BLaER1 (cell line): ENCODE measurements around the gene GDF7.
"Not testable (repeated sequence)": the region's sequence is repeated elsewhere in the genome, so short reads cannot be mapped to it uniquely, and the experiment has no call there.

Source experiments
- H3K27ac ChIP-seq: shearing (Covaris generic); formaldehyde crosslinking; 2 replicates; pipeline ENCODE4 v1.8.1; 2022
- H3K27me3 ChIP-seq: shearing (Covaris generic); formaldehyde crosslinking; 2 replicates; pipeline ENCODE4 v1.8.1; 2022
- H3K36me3 ChIP-seq: shearing (Covaris generic); formaldehyde crosslinking; 2 replicates; pipeline ENCODE4 v1.8.1; 2022
- H3K4me1 ChIP-seq: shearing (Covaris generic); formaldehyde crosslinking; 2 replicates; pipeline ENCODE4 v1.8.1; 2022
- H3K4me2 ChIP-seq: shearing (Covaris generic); formaldehyde crosslinking; 2 replicates; pipeline ENCODE4 v1.8.1; 2022
- H3K4me3 ChIP-seq: shearing (Covaris generic); formaldehyde crosslinking; 2 replicates; pipeline ENCODE4 v1.8.1; 2022
- H3K9ac ChIP-seq: shearing (Covaris generic); formaldehyde crosslinking; 2 replicates; pipeline ENCODE4 v1.8.1; 2022
- H3K9me3 ChIP-seq: shearing (Covaris generic); formaldehyde crosslinking; 2 replicates; pipeline ENCODE4 v1.8.1; 2022
- H4K20me1 ChIP-seq: shearing (Covaris generic); formaldehyde crosslinking; 2 replicates; pipeline ENCODE4 v1.8.1; 2022
- Cebpa-rat ChIP-seq: shearing (Covaris generic); IDR thresholded peaks from 2 replicates; pipeline ENCODE4 v1.8.1; 2022

GDF7 gene

GRCh38 chr2:20707601-20708000, 40.7 kb downstream of the GDF7 start:
- Histone ChIP-seq H3K4me1 (no peaks in the 10 kb centered on the region), H3K4me3 (no peak overlapping the region), H3K4me2 (no peak overlapping the region), H3K9me3 (peaks cover 11% of the 10 kb centered on the region; the same call in 1 of the 2 replicates), H4K20me1 (peaks cover 25% of the 10 kb centered on the region; the same call in 1 of the 2 replicates), H3K9ac (no peak overlapping the region), H3K36me3 (peaks cover 26% of the 10 kb centered on the region), H3K27me3 (no peaks in the 10 kb centered on the region), H3K27ac (no peak overlapping the region)
- no peak for TF ChIP-seq Cebpa-rat

DNA sequence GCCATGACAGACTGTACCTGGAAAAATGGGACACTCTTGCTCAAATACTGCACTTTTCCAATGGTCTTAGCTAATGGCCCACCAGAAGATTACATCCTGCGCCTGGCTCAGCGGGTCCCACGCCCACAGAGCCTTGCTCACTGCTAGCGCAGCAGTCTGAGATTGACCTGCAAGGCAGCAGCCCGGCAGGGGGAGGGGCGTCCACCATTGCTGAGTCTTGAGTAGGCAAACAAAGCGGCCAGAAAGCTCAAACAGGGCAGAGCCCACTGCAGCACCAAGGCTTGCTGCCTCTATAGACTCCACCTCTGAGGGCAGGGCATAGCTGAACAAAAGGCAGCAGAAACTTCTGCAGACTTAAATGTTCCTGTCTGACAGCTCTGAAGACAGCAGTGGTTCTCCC, 44.7 kb downstream of the GDF7 start:
- peaks cover 24% of the 10 kb centered on the region; the same call in 1 of the 2 replicates for H4K20me1 ChIP-seq
- not testable (repeated sequence) for H3K4me2 ChIP-seq, H3K4me3 ChIP-seq, H3K4me1 ChIP-seq, H3K27ac ChIP-seq, H3K27me3 ChIP-seq, H3K9ac ChIP-seq
- H3K9me3 ChIP-seq: peaks cover 11% of the 10 kb centered on the region; the same call in 1 of the 2 replicates
- peaks cover 28% of the 10 kb centered on the region for H3K36me3 ChIP-seq

- not testable (repeated sequence) for H3K4me3 ChIP-seq, H3K4me2 ChIP-seq, H3K4me1 ChIP-seq, H3K9ac ChIP-seq, H3K27ac ChIP-seq, H3K27me3 ChIP-seq, H4K20me1 ChIP-seq
- peaks cover 20% of the 10 kb centered on the region for H3K36me3 ChIP-seq
- H3K9me3 ChIP-seq: peaks cover 23% of the 10 kb centered on the region
These were observed 46.6 kb downstream of the GDF7 start for GRCh38 chr2:20713585-20713984.

DNA sequence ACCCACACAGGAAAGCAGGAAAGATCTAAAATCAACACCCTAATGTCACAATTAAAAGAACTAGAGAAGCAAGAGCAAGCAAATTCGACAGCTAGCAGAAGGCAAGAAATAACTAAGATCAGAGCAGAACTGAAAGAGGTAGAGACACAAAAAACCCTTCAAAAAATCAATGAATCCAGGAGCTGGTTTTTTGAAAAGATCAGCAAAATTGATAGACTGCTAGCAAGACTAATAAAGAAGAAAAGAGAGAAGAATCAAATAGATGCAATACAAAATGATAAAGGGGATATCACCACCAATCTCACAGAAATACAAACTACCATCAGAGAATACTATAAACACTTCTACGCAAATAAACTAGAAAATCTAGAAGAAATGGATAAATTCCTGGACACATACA, 47.5 kb downstream of the GDF7 start:
- H3K4me2 ChIP-seq, H3K4me1 ChIP-seq, H4K20me1 ChIP-seq, H3K9ac ChIP-seq, H3K27ac ChIP-seq, H3K4me3 ChIP-seq, H3K27me3 ChIP-seq: not testable (repeated sequence)
- peaks cover 23% of the 10 kb centered on the region for H3K9me3 ChIP-seq
- H3K36me3 ChIP-seq: peaks cover 20% of the 10 kb centered on the region

DNA sequence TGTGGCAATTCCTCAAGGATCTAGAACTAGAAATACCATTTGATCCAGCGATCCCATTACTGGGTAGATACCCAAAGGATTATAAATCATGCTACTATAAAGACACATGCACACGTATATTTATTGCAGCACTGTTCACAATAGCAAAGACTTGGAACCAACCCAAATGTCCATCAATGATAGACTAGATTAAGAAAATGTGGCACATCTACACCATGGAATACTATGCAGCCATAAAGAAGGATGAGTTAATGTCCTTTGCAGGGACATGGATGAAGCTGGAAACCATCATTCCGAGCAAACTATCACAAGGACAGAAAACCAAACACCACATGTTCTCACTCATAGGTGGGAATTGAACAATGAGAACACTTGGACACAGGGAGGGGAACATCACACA, 49.2 kb downstream of the GDF7 start:
- peaks cover 29% of the 10 kb centered on the region for H3K9me3 ChIP-seq
- not testable (repeated sequence) for H4K20me1 ChIP-seq, H3K27me3 ChIP-seq, H3K27ac ChIP-seq, H3K4me3 ChIP-seq, H3K9ac ChIP-seq, H3K4me1 ChIP-seq, H3K4me2 ChIP-seq
- H3K36me3 ChIP-seq: peaks cover 15% of the 10 kb centered on the region

DNA sequence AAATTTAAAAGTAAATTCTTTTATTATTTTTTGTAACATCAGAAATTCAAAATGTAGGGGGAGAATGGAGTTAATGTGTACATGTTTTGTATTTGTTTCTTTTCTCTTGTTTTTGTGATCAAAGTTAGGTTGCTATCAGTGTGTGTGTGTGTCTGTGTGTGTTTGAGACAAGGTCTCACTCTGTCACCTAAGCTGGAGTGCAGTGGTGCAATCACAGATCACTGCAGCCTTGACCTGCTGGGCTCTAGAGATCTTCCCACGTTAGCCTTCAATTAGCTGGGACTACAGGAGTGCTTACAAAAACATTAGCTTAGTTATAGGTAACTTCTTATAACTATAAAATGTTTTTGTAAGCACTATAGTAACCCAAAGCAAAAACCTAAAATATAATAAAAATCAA, 50.7 kb downstream of the GDF7 start:
- no peak overlapping the region for H3K9ac ChIP-seq
- no peak overlapping the region for H3K4me3 ChIP-seq
- TF ChIP-seq Cebpa-rat: no peak
- H3K27ac ChIP-seq: no peak overlapping the region
- H3K36me3 ChIP-seq: peaks cover 3% of the 10 kb centered on the region
- H3K4me1 ChIP-seq: no peaks in the 10 kb centered on the region
- H3K4me2 ChIP-seq: no peak overlapping the region
- H4K20me1 ChIP-seq: no peaks in the 10 kb centered on the region
- peaks cover 25% of the 10 kb centered on the region for H3K9me3 ChIP-seq
- no peaks in the 10 kb centered on the region for H3K27me3 ChIP-seq

DNA sequence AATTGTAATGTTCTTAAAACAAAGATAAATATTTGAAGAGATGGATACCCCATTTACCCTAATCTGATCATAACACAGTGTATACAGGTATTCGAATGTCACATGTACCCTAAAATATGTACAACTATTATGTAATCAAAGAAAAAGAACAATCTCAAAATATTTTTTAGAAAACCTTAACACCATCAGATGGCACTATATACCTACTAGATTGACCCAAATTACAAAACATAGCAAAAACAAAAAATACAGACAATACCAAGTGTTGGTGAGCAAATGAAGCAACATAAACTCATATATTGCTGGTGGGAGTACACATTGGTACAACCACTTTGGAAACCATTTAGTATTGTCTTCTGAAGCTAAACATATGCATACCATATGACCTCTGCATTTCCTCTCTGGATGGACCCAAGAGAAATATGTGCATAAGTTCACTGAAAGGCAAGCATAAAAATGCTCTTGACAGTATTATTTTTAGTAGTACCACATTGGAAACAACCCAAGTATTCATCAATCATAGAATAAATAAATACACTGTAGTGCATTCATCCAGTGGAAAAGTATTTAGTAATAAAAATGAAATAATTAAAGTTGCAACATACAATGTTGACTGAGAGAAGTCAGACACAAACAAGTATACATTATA, 55.8 kb downstream of the GDF7 start:
- H3K9ac ChIP-seq: no peak overlapping the region
- no peak for TF ChIP-seq Cebpa-rat
- peaks cover 26% of the 10 kb centered on the region for H3K36me3 ChIP-seq
- no peaks in the 10 kb centered on the region for H4K20me1 ChIP-seq
- H3K4me2 ChIP-seq: no peak overlapping the region
- H3K4me3 ChIP-seq: no peak overlapping the region
- H3K27ac ChIP-seq: no peak overlapping the region
- no peaks in the 10 kb centered on the region for H3K4me1 ChIP-seq
- peaks cover 21% of the 10 kb centered on the region for H3K9me3 ChIP-seq
- no peaks in the 10 kb centered on the region for H3K27me3 ChIP-seq

- H3K4me3 ChIP-seq: no peak overlapping the region
- no peaks in the 10 kb centered on the region for H4K20me1 ChIP-seq
- no peak overlapping the region for H3K4me2 ChIP-seq
- H3K27me3 ChIP-seq: no peaks in the 10 kb centered on the region
- peaks cover 34% of the 10 kb centered on the region for H3K36me3 ChIP-seq
- TF ChIP-seq Cebpa-rat: no peak
- H3K9ac ChIP-seq: no peak overlapping the region
- no peak overlapping the region for H3K27ac ChIP-seq
- H3K4me1 ChIP-seq: no peaks in the 10 kb centered on the region
- H3K9me3 ChIP-seq: peaks cover 13% of the 10 kb centered on the region
These were observed 56.6 kb downstream of the GDF7 start for GRCh38 chr2:20723543-20723942.

GRCh38 chr2:20724500-20725053, 57.6 kb downstream of the GDF7 start:
- Histone ChIP-seq H3K9ac (no peak overlapping the region), H3K4me1 (no peaks in the 10 kb centered on the region), H3K4me3 (no peak overlapping the region), H3K9me3 (peaks cover 13% of the 10 kb centered on the region), H3K27ac (no peak overlapping the region), H3K36me3 (peaks cover 37% of the 10 kb centered on the region), H3K4me2 (no peak overlapping the region), H4K20me1 (no peaks in the 10 kb centered on the region), H3K27me3 (no peaks in the 10 kb centered on the region)
- no peak for TF ChIP-seq Cebpa-rat

GRCh38 chr2:20725782-20726181, 58.8 kb downstream of the GDF7 start:
- no peak for TF ChIP-seq Cebpa-rat
- Histone ChIP-seq H3K9ac (no peak overlapping the region), H3K27ac (no peak overlapping the region), H3K36me3 (peaks cover 39% of the 10 kb centered on the region), H3K4me2 (no peak overlapping the region), H3K4me1 (no peaks in the 10 kb centered on the region), H3K9me3 (peaks cover 7% of the 10 kb centered on the region), H4K20me1 (no peaks in the 10 kb centered on the region), H3K4me3 (no peak overlapping the region), H3K27me3 (no peaks in the 10 kb centered on the region)

DNA sequence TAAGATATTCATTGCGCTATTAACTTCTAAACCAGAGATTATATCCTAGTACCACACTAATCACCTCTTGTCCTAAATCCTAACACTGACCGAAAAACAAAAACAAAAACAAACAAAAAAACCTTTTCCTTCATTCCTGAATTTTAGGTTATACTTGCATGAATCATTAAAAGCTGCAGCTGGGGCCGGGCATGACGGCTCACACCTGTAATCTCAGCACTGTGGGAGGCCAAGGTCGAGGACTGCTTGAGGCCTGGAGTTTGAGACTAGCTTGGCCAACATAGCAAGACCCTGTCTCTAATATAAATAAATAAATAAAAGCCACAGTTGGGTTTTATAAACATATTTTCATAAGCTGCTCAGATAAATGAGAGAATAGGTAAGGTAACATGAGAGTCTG, 60.0 kb downstream of the GDF7 start:
- Histone ChIP-seq H3K27me3 (no peaks in the 10 kb centered on the region), H3K27ac (no peak overlapping the region), H3K9ac (no peak overlapping the region), H3K36me3 (peaks cover 39% of the 10 kb centered on the region), H4K20me1 (no peaks in the 10 kb centered on the region), H3K9me3 (peaks cover 4% of the 10 kb centered on the region), H3K4me3 (no peak overlapping the region), H3K4me1 (no peaks in the 10 kb centered on the region), H3K4me2 (no peak overlapping the region)
- no peak for TF ChIP-seq Cebpa-rat
